Activated T-helper 1 cell treated with anti-CD3 and anti-CD28 coated beads, Interleukin-12 subunit alpha, Interleukin-12 subunit beta, Interleukin-2, Interleukin-4 antibody, amounts not matched to agents 30 ng/mL and 10 ng/mL and 1 ng/mL, durations not matched to agents 14 hours and 24 hours and 36 hours (primary cell): Measurements from ENCODE around the gene FBXO42. TPM values are rescaled to one million over a fixed set of nuclear protein-coding genes. Genes with fewer than 3 reads are reported as not detected.
"Not testable (repeated sequence)": the region's sequence is repeated elsewhere in the genome, so short reads cannot be mapped to it uniquely, and the experiment has no call there.

Experiments
- DNase-seq: peaks from one replicate; pipeline ENCODE4 v3.0.0; 2021; ENCODE audit warnings: low spot score
- H3K27ac Mint-ChIP-seq: one replicate; pipeline ENCODE4 v1.8.0; 2021; ENCODE audit warnings: mild to moderate bottlenecking, mixed read lengths
- H3K27me3 Mint-ChIP-seq: one replicate; pipeline ENCODE4 v1.8.0; 2022; ENCODE audit warnings: mild to moderate bottlenecking, moderate library complexity, mixed read lengths; ENCODE audit not compliant: insufficient read depth
- H3K36me3 Mint-ChIP-seq: one replicate; pipeline ENCODE4 v1.8.0; 2021; ENCODE audit warnings: low read depth, mixed read lengths
- H3K4me1 Mint-ChIP-seq: one replicate; pipeline ENCODE4 v1.8.0; 2021; ENCODE audit warnings: low read depth, mixed read lengths
- H3K4me3 Mint-ChIP-seq: one replicate; pipeline ENCODE4 v1.8.0; 2021; ENCODE audit warnings: mild to moderate bottlenecking, moderate library complexity, mixed read lengths
- H3K9me3 Mint-ChIP-seq: one replicate; pipeline ENCODE4 v1.8.0; 2021; ENCODE audit warnings: mixed read lengths
- intact Hi-C: fragments of 100-400 bp; cut with micrococcal nuclease; formaldehyde crosslinking; loops from one replicate; pipeline ENCODE4 v1.15.1; 2024
- total RNA-seq: library from RNA; stranded (reverse); gene quantifications from 2 replicates; pipeline ENCODE4 v1.2.3, GENCODE V29; 2022

Gene FBXO42
- total RNA-seq, 1 donor from 2014 or later = 17.1 TPM

GRCh38 chr1:16262067-16262466, 90.2 kb downstream of the FBXO42 start:
- Mint-ChIP-seq H3K27ac (no peak overlapping the region), H3K27me3 (no peaks in the 10 kb centered on the region), H3K4me3 (no peak overlapping the region), H3K4me1 (peaks cover 8% of the 10 kb centered on the region), H3K9me3 (no peaks in the 10 kb centered on the region), H3K36me3 (peaks cover 4% of the 10 kb centered on the region)
- DNase-seq = no peak
- intact Hi-C loops = no loop called here

DNA sequence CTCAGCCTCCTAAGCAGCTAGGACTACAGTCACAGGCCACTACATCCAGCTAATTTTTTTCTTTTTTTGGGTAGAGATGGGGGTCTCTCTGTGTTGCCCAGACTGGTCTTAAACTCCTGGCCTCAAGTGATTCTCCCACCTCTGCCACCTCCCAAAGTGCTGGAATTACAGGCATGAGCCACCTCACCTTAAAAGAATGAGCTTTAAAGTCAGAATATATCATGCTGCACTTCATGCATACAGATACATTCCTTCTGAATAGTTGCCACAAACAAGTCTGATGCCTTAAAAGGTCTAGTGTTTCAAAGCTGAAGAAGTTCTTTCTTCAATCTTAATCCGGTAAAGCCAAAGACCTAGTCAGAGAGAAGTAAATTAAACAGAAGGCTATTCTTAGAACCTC, 91.5 kb downstream of the FBXO42 start:
- no peak overlapping the region for H3K4me3 Mint-ChIP-seq
- H3K4me1 Mint-ChIP-seq = no peaks in the 10 kb centered on the region
- H3K9me3 Mint-ChIP-seq = no peaks in the 10 kb centered on the region
- no peaks in the 10 kb centered on the region for H3K27me3 Mint-ChIP-seq
- no peak for DNase-seq
- H3K36me3 Mint-ChIP-seq = peaks cover 5% of the 10 kb centered on the region
- intact Hi-C loops = no loop called here
- H3K27ac Mint-ChIP-seq = no peak overlapping the region

DNA sequence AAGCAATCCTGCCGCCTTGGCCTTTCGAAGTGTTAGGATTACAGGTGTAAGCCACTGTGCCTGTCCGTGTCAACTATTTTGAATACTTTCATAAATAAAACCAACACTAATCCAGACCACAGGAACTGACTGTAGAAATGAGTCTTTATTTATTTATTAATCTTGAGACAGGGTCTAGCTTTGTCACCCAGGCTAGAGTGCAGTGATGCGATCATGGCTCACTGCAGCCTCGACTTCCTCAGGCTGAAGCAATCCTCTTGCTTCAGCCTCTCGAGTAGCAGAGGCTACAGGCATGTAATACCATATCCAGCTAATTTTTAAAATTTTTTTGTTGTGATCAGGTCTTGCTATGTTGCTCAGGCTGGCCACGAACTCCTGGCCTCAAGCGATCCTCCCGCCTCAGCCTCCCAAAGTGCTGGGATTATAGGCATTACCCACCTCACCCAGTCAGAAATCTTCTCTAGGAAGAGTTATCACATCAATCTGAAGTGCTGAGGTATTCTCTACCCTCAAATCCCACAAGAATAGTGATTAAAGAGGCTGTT, 93.6 kb downstream of the FBXO42 start:
- Mint-ChIP-seq H3K27me3 (no peaks in the 10 kb centered on the region), H3K36me3 (peaks cover 15% of the 10 kb centered on the region), H3K27ac (no peak overlapping the region), H3K4me1 (no peaks in the 10 kb centered on the region), H3K9me3 (no peaks in the 10 kb centered on the region), H3K4me3 (no peak overlapping the region)
- DNase-seq = no peak
- intact Hi-C loops = no loop called here

DNA sequence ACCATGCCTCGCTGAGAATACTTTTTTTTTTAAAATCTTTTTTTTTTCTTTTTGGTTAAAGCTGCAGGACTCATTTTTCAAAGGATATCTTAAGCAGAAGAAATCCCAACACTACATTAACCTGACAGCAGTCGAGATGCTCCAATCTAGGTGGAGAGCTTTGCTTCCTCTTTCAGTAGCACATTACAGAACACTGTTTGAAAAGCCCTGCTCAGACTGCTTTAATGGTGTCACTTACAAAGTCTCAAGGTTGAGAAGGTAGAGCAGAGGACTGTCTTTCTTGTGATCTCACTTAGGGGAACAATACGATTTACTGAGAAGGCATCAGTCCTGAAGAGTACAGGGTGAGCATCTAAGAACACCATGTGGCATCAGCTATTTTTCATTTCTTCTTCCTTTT, 94.3 kb downstream of the FBXO42 start:
- Mint-ChIP-seq H3K4me1 (no peaks in the 10 kb centered on the region), H3K4me3 (no peak overlapping the region), H3K36me3 (peaks cover 16% of the 10 kb centered on the region), H3K9me3 (no peaks in the 10 kb centered on the region), H3K27me3 (no peaks in the 10 kb centered on the region), H3K27ac (no peak overlapping the region)
- no peak for DNase-seq
- intact Hi-C loops = no loop called here

GRCh38 chr1:16257556-16257955, 94.7 kb downstream of the FBXO42 start:
- H3K4me1 Mint-ChIP-seq = not testable (repeated sequence)

DNA sequence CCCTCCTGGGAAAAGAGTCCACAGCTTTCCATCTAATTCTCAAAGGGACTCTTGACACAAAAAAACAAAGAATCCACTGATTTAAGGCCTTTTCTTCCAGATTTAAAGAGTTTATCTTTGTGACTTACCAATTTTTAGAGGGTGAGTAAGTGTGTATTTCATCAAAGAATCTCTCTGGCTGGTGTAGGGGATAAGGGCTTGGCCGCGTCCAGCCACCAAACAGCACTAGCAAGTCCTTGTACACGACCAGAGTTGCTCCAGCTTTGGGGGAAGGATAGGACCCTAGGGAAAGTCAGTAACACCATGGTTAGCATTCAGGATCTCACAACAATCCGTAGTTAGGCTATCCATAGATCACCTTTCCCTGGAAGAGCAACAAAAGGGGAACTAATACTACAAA, 95.8 kb downstream of the FBXO42 start:
- no peak for DNase-seq
- intact Hi-C loops = no loop called here
- Mint-ChIP-seq H3K9me3 (no peaks in the 10 kb centered on the region), H3K36me3 (peaks cover 25% of the 10 kb centered on the region), H3K27me3 (no peaks in the 10 kb centered on the region), H3K4me3 (no peak overlapping the region), H3K4me1 (no peaks in the 10 kb centered on the region), H3K27ac (no peak overlapping the region)

More at GRCh38 chr1:16257556-16257955, 94.7 kb downstream of the FBXO42 start:
- DNase-seq, H3K4me3 Mint-ChIP-seq, H3K27ac Mint-ChIP-seq, H3K9me3 Mint-ChIP-seq, H3K27me3 Mint-ChIP-seq, intact Hi-C loops: not testable (repeated sequence)
- peaks cover 19% of the 10 kb centered on the region for H3K36me3 Mint-ChIP-seq

DNA sequence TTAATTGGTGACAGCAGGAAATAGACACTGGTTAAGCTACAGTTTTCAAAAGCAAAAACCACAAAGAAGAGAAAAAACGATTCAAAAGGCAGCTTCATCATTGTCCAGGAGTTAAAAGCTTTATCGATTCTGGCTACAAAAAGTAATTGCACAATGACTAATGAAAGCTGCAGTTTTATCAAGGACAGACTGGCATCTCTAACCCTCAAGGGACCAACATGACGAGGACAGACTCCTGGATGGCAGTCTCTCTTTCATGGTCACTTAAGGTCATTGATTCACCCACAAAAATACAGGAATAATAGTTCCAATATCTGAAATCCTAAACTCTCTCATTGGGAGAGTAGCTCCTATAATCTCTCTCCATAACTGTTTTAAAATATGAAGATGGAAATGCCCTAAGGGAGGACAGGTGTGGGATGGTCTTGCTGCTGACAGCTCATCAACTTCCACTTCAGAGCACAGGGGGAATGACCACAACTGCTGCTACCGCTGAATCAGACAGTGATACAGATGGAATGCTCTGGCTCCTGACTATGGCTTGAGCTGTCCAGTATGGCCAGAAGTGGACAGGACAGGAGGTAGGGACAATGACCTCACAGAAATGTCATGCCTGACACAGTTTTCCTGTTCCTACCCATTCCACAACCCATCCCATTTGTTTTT, 97.9 kb downstream of the FBXO42 start:
- Mint-ChIP-seq H3K27ac (no peak overlapping the region), H3K36me3 (peaks cover 33% of the 10 kb centered on the region), H3K9me3 (no peaks in the 10 kb centered on the region), H3K27me3 (no peaks in the 10 kb centered on the region), H3K4me1 (peaks cover 6% of the 10 kb centered on the region), H3K4me3 (no peak overlapping the region)
- DNase-seq = no peak
- intact Hi-C loops = no loop called here

DNA sequence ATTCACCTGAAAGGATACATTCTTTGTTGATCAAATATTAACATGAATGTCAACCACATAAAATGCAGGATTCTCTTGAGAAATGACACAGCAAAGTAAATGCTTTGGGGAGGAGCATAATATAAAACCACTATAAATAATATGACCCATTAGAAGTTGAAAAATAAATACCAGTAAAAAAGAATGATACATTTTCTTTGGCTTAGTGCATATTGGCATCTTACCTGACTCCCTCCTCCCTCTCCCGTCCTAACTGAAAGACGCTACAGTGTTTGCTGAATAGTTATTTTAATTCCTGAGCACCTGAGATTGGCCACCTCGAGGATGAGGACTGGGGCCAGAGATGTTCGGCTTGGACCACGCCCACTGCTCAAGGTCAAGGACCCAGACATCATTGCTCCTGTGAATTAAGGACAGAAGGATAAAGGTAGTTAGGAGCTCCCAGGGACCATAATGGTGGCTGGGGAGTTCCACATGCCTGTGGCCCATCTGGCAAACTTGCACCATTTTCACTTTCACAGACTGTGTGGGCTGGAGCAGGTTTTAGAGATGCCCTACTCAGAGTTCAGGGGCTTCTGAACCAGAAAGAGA, 98.9 kb downstream of the FBXO42 start:
- DNase-seq = no peak
- no peaks in the 10 kb centered on the region for H3K9me3 Mint-ChIP-seq
- H3K4me1 Mint-ChIP-seq = peaks cover 11% of the 10 kb centered on the region
- H3K27ac Mint-ChIP-seq = no peak overlapping the region
- H3K27me3 Mint-ChIP-seq = no peaks in the 10 kb centered on the region
- no peak overlapping the region for H3K4me3 Mint-ChIP-seq
- intact Hi-C loops = no loop called here
- peaks cover 36% of the 10 kb centered on the region for H3K36me3 Mint-ChIP-seq

- no peak overlapping the region for H3K27ac Mint-ChIP-seq
- no peaks in the 10 kb centered on the region for H3K27me3 Mint-ChIP-seq
- intact Hi-C loops = no loop called here
- no peak overlapping the region for H3K4me3 Mint-ChIP-seq
- DNase-seq = no peak
- no peaks in the 10 kb centered on the region for H3K9me3 Mint-ChIP-seq
- H3K36me3 Mint-ChIP-seq = peaks cover 36% of the 10 kb centered on the region
- H3K4me1 Mint-ChIP-seq = peaks cover 11% of the 10 kb centered on the region
These were observed 99.4 kb downstream of the FBXO42 start for GRCh38 chr1:16252912-16253311.

GRCh38 chr1:16251381-16251780, 100.9 kb downstream of the FBXO42 start:
- H3K4me1 Mint-ChIP-seq = peaks cover 11% of the 10 kb centered on the region
- no peak for DNase-seq
- intact Hi-C loops = no loop called here
- peaks cover 45% of the 10 kb centered on the region for H3K36me3 Mint-ChIP-seq
- no peak overlapping the region for H3K27ac Mint-ChIP-seq
- no peaks in the 10 kb centered on the region for H3K9me3 Mint-ChIP-seq
- H3K4me3 Mint-ChIP-seq = no peak overlapping the region
- no peaks in the 10 kb centered on the region for H3K27me3 Mint-ChIP-seq

GRCh38 chr1:16250524-16251251, 101.6 kb downstream of the FBXO42 start:
- Mint-ChIP-seq H3K36me3 (peaks cover 41% of the 10 kb centered on the region), H3K9me3 (no peaks in the 10 kb centered on the region), H3K4me1 (peaks cover 11% of the 10 kb centered on the region), H3K27me3 (no peaks in the 10 kb centered on the region), H3K27ac (no peak overlapping the region), H3K4me3 (no peak overlapping the region)
- no peak for DNase-seq
- intact Hi-C loops = no loop called here

DNA sequence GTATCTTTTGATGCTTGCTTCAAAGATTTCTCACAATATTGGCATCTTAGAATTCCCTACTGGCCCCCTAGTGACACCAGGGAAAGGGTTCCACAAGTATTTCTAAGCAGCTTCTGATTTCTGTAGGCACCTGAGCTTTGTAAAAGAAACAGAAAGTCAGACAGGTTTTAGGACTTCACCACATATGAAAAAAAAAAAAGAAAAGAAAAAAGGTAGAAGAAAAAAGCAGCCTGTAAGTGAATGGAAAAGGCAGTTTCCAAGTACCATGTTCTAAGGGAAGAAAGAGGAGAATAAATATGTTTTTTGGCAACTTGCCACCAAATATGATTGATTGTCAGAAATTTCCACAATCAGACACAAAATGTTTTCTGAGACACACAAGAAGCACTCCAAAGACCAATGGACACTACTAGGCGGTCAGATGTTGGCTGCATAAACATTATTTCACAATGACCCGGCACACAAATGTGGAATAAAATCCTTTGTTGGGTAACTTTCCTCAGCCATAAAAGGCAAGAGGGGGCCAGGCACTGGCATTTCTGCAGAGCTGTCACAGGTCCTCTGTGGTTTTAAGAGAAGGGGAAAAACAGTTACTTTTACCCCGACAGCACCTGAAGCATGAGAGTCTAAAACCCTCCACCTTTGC, 102.6 kb downstream of the FBXO42 start:
- Mint-ChIP-seq H3K9me3 (no peaks in the 10 kb centered on the region), H3K4me3 (no peak overlapping the region), H3K27ac (no peak overlapping the region), H3K27me3 (no peaks in the 10 kb centered on the region), H3K36me3 (peaks cover 36% of the 10 kb centered on the region), H3K4me1 (peaks cover 11% of the 10 kb centered on the region)
- DNase-seq = no peak
- intact Hi-C loops = no loop called here
